ENCODE measurements around the gene OSBPL3. TPM values are rescaled to one million over a fixed set of nuclear protein-coding genes. Genes with fewer than 3 reads are reported as not detected.

Gene OSBPL3
- total and polyA plus RNA-seq, 10 donors: 10.3 to 33.9 (median 26.8) TPM

GRCh38 chr7:24748521-24748920 is 231.5 kb downstream of the OSBPL3 start:
- WGBS, 5 donors: 64 to 94% (median 87%) methylated on average over 2 of the region's 2 CpGs
- no peaks in the 10 kb centered on the region for H3K9me3 ChIP-seq
- no peak overlapping the region for H3K4me3 ChIP-seq
- H3K36me3 ChIP-seq: no peaks in the 10 kb centered on the region
- intact Hi-C loops (cut with DNase I; ENCODE audit: low total_unique reads): no loop called here
- TF ChIP-seq POLR2A (IDR thresholded peaks at IDR 0.05) (no peak), POLR2AphosphoS5 (IDR thresholded peaks at IDR 0.05) (no peak)
- TF ChIP-seq, protein P1, sequence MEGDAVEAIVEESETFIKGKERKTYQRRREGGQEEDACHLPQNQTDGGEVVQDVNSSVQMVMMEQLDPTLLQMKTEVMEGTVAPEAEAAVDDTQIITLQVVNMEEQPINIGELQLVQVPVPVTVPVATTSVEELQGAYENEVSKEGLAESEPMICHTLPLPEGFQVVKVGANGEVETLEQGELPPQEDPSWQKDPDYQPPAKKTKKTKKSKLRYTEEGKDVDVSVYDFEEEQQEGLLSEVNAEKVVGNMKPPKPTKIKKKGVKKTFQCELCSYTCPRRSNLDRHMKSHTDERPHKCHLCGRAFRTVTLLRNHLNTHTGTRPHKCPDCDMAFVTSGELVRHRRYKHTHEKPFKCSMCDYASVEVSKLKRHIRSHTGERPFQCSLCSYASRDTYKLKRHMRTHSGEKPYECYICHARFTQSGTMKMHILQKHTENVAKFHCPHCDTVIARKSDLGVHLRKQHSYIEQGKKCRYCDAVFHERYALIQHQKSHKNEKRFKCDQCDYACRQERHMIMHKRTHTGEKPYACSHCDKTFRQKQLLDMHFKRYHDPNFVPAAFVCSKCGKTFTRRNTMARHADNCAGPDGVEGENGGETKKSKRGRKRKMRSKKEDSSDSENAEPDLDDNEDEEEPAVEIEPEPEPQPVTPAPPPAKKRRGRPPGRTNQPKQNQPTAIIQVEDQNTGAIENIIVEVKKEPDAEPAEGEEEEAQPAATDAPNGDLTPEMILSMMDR (IDR thresholded peaks at IDR 0.05 in 8 of 11, conservative IDR thresholded peaks at IDR 0.05 in 3 of 11): no peak
- no peak overlapping the region for H3K27ac ChIP-seq
- DNase-seq: no peak
- no peaks in the 10 kb centered on the region for H3K4me1 ChIP-seq
- H3K27me3 ChIP-seq (replicated peaks in 1 of 7): no peaks in the 10 kb centered on the region

Other genes starting within 250 kb of the OSBPL3 start
- gene GSDME, start 222.7 kb downstream of the OSBPL3 start, total RNA-seq: 1 to 10 TPM; 2.3 to 9.7 (median 4.3) TPM
- gene GSDME, start 222.7 kb downstream of the OSBPL3 start, polyA plus RNA-seq: 1 to 10 TPM; 2.3 to 6.0 (median 4.1) TPM
- gene CYCS, start 145.1 kb upstream of the OSBPL3 start, total RNA-seq: 10 to 100 TPM; 18.6 to 83.6 (median 52.0) TPM
- 10 to 100 TPM; 29.0 to 56.0 (median 50.0) TPM for gene CYCS, start 145.1 kb upstream of the OSBPL3 start, polyA plus RNA-seq
- gene NPVF, start 248.3 kb upstream of the OSBPL3 start, total RNA-seq: not detected
- not detected for gene NPVF, start 248.3 kb upstream of the OSBPL3 start, polyA plus RNA-seq